ENCODE results near the gene PTPN1. TPM values are rescaled to one million over a fixed set of nuclear protein-coding genes. Genes with fewer than 3 reads are reported as not detected.
A peak's percentile ranks its signal among the peaks of the same experiment; 100 is the strongest.

Gene PTPN1
- total and polyA plus RNA-seq, 4 donors, result 5.8 to 10.6 (median 9.7) TPM

GRCh38 chr20:50582092-50582491 is 71.9 kb downstream of the PTPN1 start:
- no peak overlapping the region for H3K4me3 ChIP-seq (ENCODE audit: low read depth in 1 of 3, low read length in 3 of 3)
- no peak for DNase-seq (ENCODE audit: low spot score)

GRCh38 chr20:50582591-50583234 is 72.5 kb downstream of the PTPN1 start:
- TF ChIP-seq SP1 (IDR thresholded peaks at IDR 0.05) (no peak), MAX (IDR thresholded peaks at IDR 0.05) (no peak), RXRA (IDR thresholded peaks at IDR 0.05) (no peak), JUND (IDR thresholded peaks at IDR 0.05) (no peak), YY1 (IDR thresholded peaks at IDR 0.05) (no peak), ATF3 (IDR thresholded peaks at IDR 0.05) (no peak), ZBTB33 (IDR thresholded peaks at IDR 0.05) (no peak), REST (IDR thresholded peaks at IDR 0.05) (no peak), HNF4G (IDR thresholded peaks at IDR 0.05) (no peak)
- DNase-seq (ENCODE audit: low spot score), result no peak

More at GRCh38 chr20:50582092-50582491, 71.9 kb downstream of the PTPN1 start:
- Histone ChIP-seq H3K27me3 (ENCODE audit: control insufficient read depth in 4 of 4, insufficient read depth in 4 of 4, low read length in 3 of 4) (no peaks in the 10 kb centered on the region), H3K9ac (ENCODE audit: low read depth in 1 of 2, low read length in 2 of 2) (no peak overlapping the region), H3K36me3 (ENCODE audit: control insufficient read depth in 4 of 4, insufficient read depth in 3 of 4, low read depth in 1 of 4, low read length in 3 of 4) (peaks cover 16 to 64% (median 52%) of the 10 kb centered on the region in 4 donors), H3K27ac (ENCODE audit: low read depth in 1 of 2, low read length in 2 of 2) (no peak overlapping the region), H3K9me3 (ENCODE audit: control insufficient read depth in 4 of 4, low read length in 3 of 4) (no peaks in the 10 kb centered on the region), H3K4me1 (ENCODE audit: control insufficient read depth in 4 of 4, insufficient read depth in 4 of 4, low read length in 3 of 4) (peaks cover 0 to 6% (median 2%) of the 10 kb centered on the region in 4 donors)
- WGBS, result 78% methylated on average over 6 of the region's 6 CpGs
- TF ChIP-seq HNF4A (conservative IDR thresholded peaks at IDR 0.05), result no peak
- TF ChIP-seq NR2F2 (IDR thresholded peaks at IDR 0.05), result peak; percentile 56

More at GRCh38 chr20:50582591-50583234, 72.5 kb downstream of the PTPN1 start:
- Histone ChIP-seq H3K4me3 (ENCODE audit: low read depth in 1 of 3, low read length in 3 of 3) (no peak overlapping the region), H3K27ac (ENCODE audit: low read depth in 1 of 2, low read length in 2 of 2) (no peak overlapping the region), H3K36me3 (ENCODE audit: control insufficient read depth in 4 of 4, insufficient read depth in 3 of 4, low read depth in 1 of 4, low read length in 3 of 4) (peaks cover 14 to 68% (median 51%) of the 10 kb centered on the region in 4 donors), H3K9me3 (ENCODE audit: control insufficient read depth in 4 of 4, low read length in 3 of 4) (no peaks in the 10 kb centered on the region), H3K27me3 (ENCODE audit: control insufficient read depth in 4 of 4, insufficient read depth in 4 of 4, low read length in 3 of 4) (no peaks in the 10 kb centered on the region), H3K9ac (ENCODE audit: low read depth in 1 of 2, low read length in 2 of 2) (no peak overlapping the region), H3K4me1 (ENCODE audit: control insufficient read depth in 4 of 4, insufficient read depth in 4 of 4, low read length in 3 of 4) (no peaks in the 10 kb centered on the region)
- 93% methylated on average over 26 of the region's 26 CpGs for WGBS
